Stimulated activated CD4-positive, alpha-beta T cell treated with anti-CD3 and anti-CD28 coated beads, Interleukin-4, amount 100 ng/mL, for 1 hour (primary cell): ENCODE measurements around the gene RBM34.
"Not testable (repeated sequence)": the region's sequence is repeated elsewhere in the genome, so short reads cannot be mapped to it uniquely, and the experiment has no call there.

Experiments used
- DNase-seq: peaks from one replicate; pipeline ENCODE4 v3.0.0-alpha.2; 2020

Gene RBM34, protein sequence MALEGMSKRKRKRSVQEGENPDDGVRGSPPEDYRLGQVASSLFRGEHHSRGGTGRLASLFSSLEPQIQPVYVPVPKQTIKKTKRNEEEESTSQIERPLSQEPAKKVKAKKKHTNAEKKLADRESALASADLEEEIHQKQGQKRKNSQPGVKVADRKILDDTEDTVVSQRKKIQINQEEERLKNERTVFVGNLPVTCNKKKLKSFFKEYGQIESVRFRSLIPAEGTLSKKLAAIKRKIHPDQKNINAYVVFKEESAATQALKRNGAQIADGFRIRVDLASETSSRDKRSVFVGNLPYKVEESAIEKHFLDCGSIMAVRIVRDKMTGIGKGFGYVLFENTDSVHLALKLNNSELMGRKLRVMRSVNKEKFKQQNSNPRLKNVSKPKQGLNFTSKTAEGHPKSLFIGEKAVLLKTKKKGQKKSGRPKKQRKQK

DNA sequence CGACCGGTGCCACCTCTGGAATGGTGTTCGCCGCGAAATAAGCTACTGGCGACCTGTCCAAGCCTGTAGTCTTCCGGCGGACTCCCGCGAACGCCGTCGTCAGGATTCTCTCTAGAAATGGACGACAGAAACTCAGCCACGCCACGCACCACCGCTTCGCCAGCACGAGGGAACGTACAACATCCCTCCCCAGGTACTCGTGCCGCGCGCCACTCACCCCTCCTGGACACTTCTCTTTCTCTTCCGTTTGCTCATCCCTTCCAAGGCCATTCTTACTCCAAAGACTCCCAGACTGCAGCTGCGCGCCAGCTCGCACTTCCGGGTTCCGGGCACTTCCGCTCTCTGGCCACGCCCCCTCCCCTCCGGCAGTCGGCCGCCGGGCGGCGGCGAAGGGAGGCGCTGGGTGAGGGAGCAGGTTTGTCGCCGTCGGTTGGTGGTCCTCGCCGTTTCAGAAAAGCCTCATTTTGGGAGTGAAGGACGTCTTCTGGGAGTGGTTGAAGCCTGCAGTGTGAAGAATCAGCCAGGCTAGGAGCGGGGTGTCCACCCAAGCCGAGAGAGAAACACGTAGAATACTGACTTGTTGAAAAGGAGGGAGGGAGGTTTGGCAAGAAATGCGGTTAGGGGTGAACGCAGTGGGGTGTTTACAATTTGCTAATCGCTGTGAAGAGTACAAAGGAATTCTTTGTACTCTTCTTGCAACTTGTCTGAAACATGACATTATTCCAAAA lies at the start of gene RBM34:
Gene RBM34 (minus strand): TSS at position 294 of the 728 bp plus-strand sequence. CDS start 24 bp downstream, at position 270.
- peak; percentile 94 for DNase-seq

DNA sequence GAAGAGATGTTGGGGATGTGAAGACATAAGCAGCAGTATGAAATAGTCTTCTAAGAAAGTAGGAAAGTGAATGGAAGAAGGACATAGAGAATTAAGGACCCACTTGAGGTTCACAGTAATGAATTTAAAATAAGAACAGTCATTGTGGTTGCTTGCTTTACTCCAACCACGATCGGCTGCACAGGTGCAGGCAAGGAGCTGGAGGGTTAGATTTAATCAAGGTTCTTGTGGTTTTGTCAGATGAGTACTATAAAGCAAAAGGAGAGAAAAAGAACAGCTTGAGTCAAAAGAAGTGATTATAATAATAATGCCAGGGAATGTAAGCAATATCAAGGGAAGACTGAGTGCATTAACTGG lies 46.1 kb upstream of the RBM34 start:
- DNase-seq, result peak; percentile 29

DNA sequence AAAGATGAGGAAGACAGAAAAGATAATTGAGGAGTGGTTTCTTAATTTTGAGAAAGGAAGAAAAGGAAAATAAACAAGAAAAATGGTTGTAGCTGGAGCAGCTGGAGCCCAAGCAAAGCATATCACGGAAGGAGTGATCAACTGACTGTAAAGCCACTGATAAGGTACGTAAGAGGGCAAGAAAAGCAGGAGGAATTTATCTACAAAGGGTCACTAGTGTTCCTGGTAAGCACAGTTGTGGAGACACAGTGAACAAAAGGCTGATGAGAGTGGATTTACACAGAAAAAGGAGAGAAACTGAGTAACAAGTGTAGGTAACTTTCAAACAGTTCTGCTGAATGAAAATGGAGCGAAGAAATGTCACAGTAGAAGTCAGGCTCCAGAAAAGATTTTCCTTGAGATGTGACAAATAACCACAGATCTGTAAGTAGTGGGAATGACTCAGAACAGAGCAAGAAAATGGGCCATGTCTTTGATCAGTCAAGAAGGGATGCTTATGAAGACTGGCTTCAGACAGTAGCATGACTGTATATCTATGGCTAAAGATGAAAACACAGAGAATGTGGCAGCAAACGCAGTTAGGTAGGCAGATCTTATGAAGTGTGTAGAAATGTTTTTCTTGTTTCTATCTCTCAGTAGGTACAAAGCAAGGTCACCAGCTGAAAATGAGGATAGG lies 45.6 kb upstream of the RBM34 start:
- no peak for DNase-seq

DNA sequence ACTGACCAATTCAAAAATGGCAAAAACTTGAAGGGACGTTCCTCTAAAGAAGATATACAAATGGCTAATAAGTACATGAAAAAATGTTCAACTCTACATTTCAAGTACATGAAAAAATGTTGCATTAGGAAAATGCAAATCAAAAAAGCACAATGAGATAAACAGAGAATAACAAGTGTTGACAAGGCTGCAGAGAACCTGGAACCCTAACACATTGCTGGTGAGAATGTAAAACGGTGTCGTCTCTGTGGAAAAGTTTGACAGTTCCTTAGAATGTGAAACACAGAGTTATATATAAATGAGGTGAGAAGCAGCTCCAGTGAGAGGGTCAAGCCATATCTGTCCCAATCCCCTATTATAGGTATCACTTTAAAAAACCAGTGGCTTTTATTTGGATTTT lies 44.6 kb upstream of the RBM34 start:
- no peak for DNase-seq

DNA sequence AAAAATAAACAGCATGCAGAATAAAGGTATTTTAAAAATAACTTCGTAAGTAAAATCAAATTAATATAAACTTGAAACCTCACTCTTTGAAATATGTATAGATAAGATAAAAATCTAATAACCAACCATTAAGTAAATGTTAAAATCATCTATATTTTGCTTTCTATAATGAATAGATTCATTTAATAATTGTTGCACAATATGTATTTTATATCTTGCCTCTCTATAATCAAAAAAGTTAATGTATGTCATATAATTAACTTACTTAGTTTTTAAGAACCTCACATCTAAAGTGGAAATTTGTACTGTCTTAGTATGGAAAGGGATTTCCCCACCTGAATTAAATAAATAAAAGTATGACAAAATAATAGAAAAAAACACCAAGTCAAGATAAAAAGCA lies 42.4 kb upstream of the RBM34 start:
- DNase-seq, result no peak

DNA sequence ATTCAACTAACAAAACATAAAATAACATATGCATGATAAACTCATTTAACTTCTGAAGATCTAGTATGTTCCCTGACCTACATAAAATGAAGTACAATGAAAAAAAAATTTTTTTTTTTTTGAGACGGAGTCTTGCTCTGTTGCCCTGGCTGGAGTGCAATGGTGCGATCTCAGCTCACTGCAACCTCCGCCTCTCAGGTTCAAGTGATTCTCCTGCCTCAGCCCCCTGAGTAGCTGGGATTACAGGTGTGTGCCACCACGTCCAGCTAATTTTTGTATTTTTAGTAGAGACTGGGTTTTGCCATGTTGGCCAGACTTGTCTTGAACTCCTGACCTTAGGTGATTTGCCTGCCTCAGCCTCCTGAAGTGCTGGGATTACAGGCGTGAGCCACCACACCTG lies 41.4 kb upstream of the RBM34 start:
- not testable (repeated sequence) for DNase-seq

DNA sequence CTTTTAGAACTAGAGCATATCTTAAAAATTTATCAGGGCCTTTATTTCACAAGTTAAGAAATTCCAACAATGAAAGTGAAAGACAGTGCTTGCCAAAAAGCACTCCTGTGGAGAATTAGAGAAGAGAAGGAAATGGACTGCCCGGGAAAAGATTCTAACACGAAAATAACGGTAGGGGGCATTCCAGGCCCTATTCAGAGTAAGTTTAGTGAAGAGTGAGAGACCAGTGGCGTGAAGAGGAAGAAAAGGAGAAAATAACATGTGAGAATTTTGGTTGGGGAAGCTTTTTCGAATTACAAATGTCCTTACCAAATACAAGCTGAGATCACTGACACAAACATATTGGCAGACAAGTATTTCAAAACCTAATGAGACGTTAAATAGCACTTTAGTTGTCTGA lies 38.4 kb upstream of the RBM34 start:
- no peak for DNase-seq

DNA sequence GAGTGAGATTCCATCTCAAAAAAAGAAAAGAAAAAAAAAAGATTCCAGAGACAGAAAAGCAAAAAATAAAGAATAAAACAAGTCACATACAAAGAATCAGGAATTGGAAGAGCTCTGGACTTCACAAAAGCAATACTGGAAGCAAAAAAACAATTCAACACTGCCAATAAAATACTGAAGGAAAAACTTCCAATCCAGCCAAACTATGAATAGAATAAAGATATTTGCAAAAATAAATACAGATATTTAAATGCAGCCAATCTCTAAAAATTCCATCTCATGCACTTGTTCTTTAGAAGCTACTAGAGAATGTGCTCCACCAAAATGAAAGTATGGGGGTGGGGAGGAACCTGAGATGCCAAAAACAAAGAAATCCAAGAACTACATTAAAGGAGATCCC lies 29.4 kb upstream of the RBM34 start:
- DNase-seq, result no peak

DNA sequence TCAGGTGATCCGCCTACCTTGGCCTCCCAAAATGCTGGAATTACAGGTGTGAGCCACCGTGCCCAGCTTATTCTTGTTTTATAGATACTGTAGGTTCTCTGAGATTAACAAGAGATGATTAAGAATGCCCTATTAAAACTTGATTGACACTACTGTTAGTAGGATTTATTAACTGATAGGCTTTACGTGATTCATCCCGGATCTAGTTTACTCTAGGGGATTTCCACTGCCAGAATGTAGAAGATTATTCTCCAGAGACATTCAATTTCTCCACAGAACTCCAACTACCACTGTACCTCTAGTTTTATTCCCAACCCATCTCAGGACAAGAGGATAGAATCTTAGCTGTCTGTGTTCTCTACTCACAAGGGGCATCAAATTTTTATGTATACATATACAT lies 26.3 kb upstream of the RBM34 start:
- no peak for DNase-seq

DNA sequence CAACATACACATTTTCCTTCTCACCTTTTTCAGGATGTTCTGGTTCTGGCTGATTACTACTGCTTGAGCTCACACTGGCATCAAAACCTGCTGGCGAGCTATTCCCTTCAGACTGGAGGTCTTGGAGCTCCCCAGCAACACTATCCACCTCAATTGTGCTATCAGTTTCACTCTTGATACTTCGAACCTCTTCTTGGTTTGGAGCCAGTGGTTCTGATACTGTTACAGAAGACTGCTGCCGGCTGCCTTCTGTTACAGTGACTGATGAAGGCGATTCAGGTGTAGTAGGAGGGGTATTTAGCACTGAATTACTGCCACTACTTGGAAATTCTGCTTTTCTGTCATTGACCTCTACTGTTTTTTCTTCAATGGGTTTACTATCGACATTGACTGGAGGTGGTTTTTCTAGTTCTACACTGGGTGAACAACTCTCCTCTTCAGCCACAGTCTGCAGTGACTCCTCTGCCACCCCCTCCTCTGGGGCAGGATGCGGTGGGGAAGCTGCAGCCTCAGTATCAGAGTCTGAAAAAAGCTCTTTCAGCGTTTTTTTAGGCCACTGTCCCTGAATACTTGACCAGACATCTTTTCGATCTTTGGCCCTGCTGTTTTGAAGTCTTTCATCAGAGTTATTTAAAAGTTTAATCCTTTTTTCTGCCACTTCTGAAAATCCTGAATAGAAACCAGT lies 20.7 kb upstream of the RBM34 start:
- no peak for DNase-seq

DNA sequence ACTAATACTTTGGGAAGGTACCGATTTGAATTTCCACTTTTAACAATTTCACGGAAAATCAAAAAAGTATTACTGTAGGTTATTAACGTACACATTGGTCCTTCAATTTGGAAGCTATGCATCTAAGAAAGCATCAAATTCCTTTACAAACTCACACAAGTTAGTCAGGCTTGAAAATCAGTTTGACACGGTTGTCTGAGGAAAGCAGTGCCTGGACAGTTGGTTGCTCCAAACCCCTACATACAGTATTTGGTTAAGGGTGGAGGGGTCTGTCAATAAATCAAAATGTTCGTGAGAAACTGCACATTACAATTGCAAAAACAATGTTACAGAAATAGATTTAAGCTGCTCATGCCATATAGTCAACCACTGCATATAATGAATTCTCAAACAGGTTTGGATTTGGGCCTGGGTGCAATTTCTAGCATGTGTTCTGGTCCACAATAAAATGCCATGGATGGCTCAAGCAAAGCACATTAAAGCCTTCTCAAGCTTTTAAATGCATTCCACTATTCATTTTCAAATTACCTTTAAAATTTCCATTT lies 19.9 kb upstream of the RBM34 start:
- no peak for DNase-seq

DNA sequence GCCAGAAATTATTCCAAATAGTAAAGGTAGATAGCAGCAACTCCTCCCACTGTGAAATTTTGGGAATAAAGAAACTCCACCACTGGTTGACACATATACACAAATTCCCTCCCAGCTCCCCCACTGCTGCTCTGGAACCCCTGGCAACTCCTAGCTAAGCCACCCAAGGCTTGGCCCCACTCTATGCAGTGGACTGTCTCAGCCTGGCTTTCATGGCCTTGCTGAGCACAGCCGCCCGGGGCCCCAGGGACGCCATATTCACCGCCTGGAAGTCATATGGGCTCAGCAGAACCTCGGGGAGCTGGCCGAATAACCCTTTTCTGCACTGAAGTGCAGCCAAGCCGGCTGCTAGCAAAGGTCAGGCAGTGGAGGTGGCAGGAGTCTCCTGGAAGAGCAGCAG lies 15.4 kb upstream of the RBM34 start:
- DNase-seq, result no peak

DNA sequence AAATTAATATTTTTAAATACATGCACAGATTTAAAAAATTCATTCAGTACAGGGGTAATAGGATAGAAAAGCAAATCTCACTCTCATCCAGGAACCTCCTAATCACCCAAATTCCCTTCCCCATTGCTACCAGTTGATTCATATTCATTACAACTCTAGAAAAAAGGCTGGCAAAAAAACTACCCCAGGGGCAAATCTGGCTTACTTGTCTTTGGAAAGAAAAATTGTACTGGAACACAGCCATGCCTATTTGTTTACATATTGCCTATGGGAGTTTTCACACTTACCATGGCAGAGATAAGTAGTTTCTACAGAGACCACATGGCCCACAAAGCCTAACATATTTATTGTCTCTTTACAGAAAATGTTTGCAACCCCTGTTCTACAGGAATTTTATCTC lies 8.9 kb upstream of the RBM34 start:
- no peak for DNase-seq

DNA sequence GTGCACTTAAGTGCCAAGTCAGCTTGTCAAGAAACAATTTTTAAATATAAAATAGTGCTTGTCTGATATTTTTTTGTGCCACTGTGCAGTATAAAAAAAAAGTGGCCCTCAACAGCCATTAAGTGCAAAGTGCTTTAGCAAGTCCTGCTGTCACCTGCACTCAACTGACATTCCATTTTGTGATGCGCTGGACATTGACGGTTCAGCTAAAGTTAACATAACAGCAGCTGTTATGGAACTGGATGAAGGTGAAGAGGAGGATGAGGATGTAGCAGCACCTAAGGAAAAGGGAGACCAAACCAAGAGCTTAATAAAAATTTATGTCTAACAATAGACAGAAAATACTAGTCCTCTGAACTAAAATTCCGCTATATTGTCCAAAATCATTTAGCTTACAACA lies 7.3 kb upstream of the RBM34 start:
- DNase-seq, result no peak

DNA sequence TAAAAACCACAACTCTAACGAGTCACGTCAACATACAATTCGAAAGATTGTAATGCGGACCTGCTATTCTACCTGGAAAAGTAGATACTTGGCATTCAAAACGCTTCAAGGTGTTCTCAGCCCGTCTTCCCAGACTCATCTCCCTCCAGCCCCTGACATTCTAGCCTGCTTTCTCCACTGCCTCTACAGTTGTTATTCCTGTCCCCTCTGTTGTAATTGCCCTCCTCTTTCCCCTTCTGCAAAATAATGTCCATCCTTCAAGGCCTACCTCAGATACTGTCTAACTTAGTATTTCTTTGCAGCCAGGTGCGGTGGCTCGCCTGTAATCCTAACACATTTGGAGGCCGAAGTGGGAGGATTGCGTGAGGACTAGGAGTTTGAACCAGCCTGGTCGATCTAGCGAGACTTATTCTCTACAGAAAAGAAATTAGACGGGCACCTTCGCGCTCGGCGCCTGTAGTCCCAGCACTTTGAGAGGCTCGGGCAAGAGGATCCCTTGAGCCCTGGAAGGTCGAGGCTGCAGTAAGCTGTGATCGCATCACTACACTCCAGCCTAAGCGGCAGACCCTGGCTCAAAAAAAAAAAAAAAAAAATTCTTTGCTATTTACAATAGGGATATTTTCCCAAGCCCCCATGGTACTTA lies 756 bp upstream of the RBM34 start:
- DNase-seq, result no peak

DNA sequence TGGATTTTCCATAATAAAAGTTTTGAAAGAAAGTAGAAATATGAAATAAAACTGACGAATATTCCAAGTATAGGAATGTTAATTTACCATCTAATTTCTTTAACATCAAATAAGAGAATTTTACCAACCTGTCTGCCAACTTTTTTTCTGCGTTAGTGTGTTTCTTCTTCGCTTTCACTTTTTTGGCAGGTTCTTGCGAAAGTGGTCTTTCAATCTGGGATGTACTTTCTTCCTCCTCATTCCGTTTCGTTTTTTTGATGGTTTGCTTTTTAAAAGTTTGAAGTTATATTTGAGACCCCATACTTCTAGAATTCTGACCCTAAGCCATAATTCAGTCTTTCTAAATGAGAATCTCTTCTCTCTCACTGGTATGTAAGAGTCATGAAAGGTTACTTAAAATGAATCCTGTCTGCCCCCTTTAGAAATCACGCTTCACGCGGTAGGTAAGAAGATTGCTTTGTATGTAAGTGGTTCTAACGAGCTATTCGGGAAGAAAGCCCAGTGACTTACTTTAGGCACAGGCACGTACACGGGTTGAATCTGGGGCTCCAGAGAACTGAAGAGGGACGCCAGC lies 580 bp downstream of the RBM34 start:
- DNase-seq, result no peak

DNA sequence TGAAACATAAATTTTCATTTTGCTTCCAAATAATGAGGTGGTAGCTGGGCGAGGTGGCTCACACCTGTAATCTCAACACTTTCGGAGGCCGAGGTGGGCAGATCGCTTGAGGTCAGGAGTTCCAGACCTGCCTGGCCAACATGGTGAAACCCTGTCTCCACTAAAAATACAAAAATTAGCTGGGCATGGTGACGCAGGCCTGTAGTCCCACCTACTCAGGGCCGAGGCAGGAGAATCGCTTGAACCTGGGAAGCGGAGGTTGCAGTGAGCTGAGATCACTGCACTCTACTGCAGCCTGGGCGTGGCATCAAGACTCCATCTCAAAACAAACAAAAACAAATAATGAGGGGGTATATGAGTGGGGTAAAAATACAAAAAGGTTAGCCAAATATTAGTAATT lies 1.1 kb downstream of the RBM34 start:
- DNase-seq, result not testable (repeated sequence)

DNA sequence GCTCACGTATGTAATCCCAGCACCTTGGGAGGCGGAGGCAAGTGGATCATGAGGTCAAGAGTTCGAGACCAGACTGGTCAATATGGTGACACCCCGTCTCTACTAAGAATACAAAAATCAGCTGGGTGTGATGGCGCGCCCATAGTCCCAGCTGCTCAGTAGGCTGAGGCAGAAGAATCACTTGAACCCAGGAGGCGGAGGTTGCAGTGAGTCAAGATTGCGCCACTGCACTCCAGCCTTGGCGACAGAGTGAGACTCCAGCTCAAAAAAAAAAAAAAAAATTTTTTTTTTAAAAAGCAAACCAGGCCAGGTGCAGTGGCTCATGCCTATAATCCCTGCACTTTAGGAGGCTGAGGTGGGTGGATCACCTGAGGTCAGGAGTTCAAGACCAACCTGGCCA lies 1.8 kb downstream of the RBM34 start:
- DNase-seq, result not testable (repeated sequence)

DNA sequence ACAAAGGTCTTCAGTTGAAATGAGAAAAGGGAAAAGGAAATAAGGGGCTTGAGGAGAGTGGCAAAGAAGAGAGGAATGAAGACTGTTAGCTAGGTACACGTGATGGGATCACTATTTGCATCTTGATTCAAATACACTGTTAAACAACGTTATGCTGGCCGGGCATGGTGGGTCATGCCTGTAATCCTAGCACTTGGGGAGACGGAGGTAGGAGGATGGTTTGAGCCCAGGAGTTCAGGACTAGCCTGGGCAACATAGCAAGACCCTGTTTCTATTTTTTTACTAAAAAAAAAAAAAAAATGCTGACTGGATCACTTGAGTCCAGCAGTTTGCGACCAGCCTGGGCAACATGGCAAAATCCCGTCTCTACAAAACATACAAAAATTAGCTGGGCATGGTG lies 2.4 kb downstream of the RBM34 start:
- DNase-seq, result no peak

DNA sequence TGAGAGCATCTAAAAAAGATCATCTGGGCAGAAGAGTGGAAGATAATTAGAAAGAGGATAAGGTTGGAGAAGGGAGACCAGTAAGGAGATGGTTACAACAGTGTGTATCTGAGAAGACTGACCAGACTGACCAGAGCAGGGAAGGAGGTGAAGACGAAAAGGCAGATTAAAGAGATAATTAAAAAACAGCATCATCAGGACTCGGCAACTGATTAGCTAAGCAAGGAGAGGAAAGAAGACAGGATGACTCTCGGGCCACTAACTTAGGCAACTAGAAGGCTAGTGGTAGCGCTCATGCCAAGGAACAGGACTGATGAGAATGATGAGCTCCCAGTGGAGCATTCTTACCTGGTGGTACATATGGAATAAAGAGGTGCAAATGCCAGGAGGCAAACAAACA lies 3.9 kb downstream of the RBM34 start:
- DNase-seq, result no peak

DNA sequence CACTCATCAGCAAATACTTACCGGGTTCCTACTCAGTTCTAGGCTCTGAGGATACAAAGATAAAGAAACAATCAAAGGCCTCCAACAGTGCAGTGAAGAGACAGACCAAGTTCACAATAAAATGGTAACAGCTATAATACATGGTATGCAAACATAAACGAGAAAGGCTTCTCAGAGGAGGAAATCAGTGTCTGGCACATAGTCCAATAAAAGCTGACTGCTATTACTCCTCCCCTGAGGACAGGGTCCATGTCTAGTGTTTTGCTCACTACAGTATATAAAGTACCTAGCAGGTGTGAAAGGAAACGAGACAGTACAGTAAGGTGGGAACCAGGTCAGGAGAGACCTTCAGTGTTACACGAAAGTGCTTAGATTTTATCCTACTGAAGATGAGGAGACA lies 4.3 kb downstream of the RBM34 start:
- DNase-seq, result no peak

DNA sequence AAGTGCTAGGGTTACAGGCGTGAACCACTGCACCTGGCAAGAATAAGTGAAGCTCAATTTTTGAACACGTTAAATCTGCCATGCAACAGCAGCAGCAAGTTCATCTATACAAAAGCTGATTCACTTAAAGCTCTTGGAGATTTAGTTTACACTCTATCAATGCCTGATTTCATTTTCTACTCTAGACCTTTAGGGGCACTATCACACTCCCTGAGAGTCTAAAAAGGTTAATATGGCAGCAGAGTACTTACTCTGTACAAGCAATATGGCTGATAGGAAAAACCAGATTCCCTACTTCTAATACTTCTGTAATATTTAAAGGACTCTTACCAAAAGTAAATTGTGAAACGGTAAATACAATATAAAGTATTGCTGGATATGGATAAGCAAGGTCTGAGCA lies 4.8 kb downstream of the RBM34 start:
- no peak for DNase-seq
